ENCODE measurements around the gene IL1RL1.

GRCh38 chr2:102279391-102279735, 32.0 kb upstream of the IL1RL1 start:
- no peak for TF ChIP-seq POLR2A (IDR thresholded peaks at IDR 0.05; ENCODE audit: low read depth)
- no peak for TF ChIP-seq CTCF (IDR thresholded peaks at IDR 0.05)
- TF ChIP-seq EP300 (IDR thresholded peaks at IDR 0.05) = no peak
- no peak for TF ChIP-seq POLR2AphosphoS5 (IDR thresholded peaks at IDR 0.05)

Measured in esophagus muscularis mucosa (tissue), 4 donors.